OCI-LY3 (cell line): ENCODE measurements around the gene MAL.

Experiments used
- CTCF ChIP-seq: fragments of 200-600, 300-600 bp; sonication (generic); IDR thresholded peaks from 2 replicates; pipeline ENCODE4 v1.5.1; 2014; ENCODE audit warnings: antibody characterized with exemption, low read length, low read depth
- EZH2phosphoT487 ChIP-seq: fragments of 200-600 bp; shearing (Covaris generic); IDR thresholded peaks from 2 replicates; pipeline ENCODE4 v1.6.1; 2018; ENCODE audit warnings: antibody characterized with exemption, mixed run types, low read depth

- TF ChIP-seq CTCF (no peak), EZH2phosphoT487 (no peak)
Observed at GRCh38 chr2:95048825-95049682, 23.5 kb downstream of the MAL start.
